Tibial nerve (tissue), 4 donors: Measurements from ENCODE around the gene SMU1. TPM values are rescaled to one million over a fixed set of nuclear protein-coding genes. Genes with fewer than 3 reads are reported as not detected.

Source experiments
- DNase-seq, 2 donors: peaks; one replicate each; pipeline ENCODE4 v3.0.0-alpha.2; 2019; ENCODE audit warnings: low spot score in 2 of 2
- H3K27ac ChIP-seq, 4 donors: fragments of 200-600 bp; sonication (generic) in 3 of 4; one replicate each; pipeline ENCODE4 v1.5.1; 2017 to 2019; ENCODE audit warnings: mild to moderate bottlenecking in 1 of 4
- H3K27me3 ChIP-seq, 2 donors: fragments of 200-600 bp; sonication (generic) in 1 of 2; one replicate each; pipeline versions ENCODE4 v1.5.1 to v1.6.0; 2017 to 2019
- H3K36me3 ChIP-seq, 3 donors: fragments of 200-600 bp; sonication (generic); one replicate each; pipeline ENCODE4 v1.5.1; 2018 to 2019
- H3K4me1 ChIP-seq, 4 donors: fragments of 200-600 bp; sonication (generic) in 3 of 4; one replicate each; pipeline ENCODE4 v1.5.1; 2017 to 2019
- H3K4me3 ChIP-seq, 4 donors: fragments of 200-600 bp; sonication (generic) in 3 of 4; one replicate each; pipeline ENCODE4 v1.5.1; 2017 to 2019; ENCODE audit warnings: mild to moderate bottlenecking in 1 of 4, moderate library complexity in 1 of 4
- H3K9me3 ChIP-seq, 4 donors: fragments of 200-600 bp; sonication (generic) in 3 of 4; one replicate each; pipeline ENCODE4 v1.5.1; 2017 to 2019
- EP300 ChIP-seq, 2 donors: sonication (generic); formaldehyde crosslinking; IDR thresholded peaks; one replicate each; pipeline ENCODE4 v1.6.1; 2017; ENCODE audit warnings: antibody characterized with exemption in 2 of 2, mild to moderate bottlenecking in 1 of 2
- POLR2A ChIP-seq, 2 donors: fragments of 450-650 bp; IDR thresholded peaks; one replicate each; pipeline ENCODE4 v1.6.1; 2017; ENCODE audit warnings: antibody characterized with exemption in 2 of 2, mild to moderate bottlenecking in 2 of 2, moderate library complexity in 2 of 2
- WGBS, 2 donors: methylation state at CpG; one replicate each; pipeline ENCODE4 v1.1.5; 2018; 5-methylcytosine and 5-hydroxymethylcytosine counted together
- total RNA-seq, 4 donors: library from RNA; depleted of rRNA; stranded (reverse); fragments of >200 nt; gene quantifications; one replicate each; pipeline ENCODE4 v1.1.0, GENCODE V29; 2016
- TF ChIP-seq, protein P1 (sequence below), 5 experiments: fragments of 200-600 bp in 3 of 5; fragments of 450-650 bp in 2 of 5; sonication (generic) in 3 of 5; IDR thresholded peaks; one replicate each; pipeline ENCODE4 v1.5.1; 2016 to 2019; ENCODE audit warnings: antibody characterized with exemption in 5 of 5, mild to moderate bottlenecking in 3 of 5, moderate library complexity in 2 of 5

SMU1 gene
- total RNA-seq, 4 donors from 2014 or later, result 15.1 to 19.9 (median 16.8) TPM

DNA sequence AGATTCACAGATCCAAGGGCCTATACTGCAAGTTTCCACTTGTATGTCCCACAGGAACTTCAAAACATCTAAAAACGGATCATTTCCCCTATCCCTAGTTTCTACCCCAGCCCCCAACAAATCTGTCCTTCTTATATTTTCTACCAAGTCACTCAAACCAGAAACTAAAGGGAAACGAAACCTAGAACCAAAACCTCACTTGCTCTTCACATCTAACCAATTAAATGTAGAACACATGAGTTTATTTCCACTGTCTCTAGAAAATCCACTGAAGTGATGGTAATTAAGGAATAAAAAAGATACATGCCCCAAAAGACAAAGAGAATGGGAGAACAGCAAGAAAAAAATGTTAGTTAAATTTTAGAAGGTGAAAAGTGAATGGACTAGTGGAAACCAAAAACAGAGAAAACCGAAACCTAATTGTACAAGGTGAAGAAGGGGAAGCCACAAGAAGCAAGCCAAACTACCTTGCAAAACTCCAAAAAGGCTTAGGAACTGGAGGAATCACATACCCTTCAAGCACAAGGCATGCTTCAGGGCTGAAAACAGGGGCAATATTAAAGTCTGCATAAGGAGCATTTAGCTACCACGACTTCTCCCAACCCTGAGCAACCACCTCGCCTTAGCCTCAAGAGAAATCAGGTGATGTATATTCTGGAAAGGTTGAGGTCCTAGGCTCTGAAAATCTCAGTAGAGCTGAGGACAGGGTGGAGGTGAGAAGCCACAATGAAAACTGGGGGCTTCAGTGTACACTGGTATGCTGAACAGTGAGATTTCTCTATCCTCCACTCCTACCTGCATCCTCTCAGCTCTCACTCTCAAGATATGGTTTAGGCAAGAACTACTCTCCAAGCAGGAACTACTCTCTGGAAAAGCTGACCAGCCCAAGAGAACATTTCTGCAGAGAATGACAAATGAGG, 11.1 kb downstream of the SMU1 start:
- Histone ChIP-seq H3K27ac (no peak overlapping the region), H3K4me1 (peaks cover 0 to 16% (median 0%) of the 10 kb centered on the region in 4 donors), H3K27me3 (no peaks in the 10 kb centered on the region), H3K36me3 (peaks cover 0 to 90% (median 12%) of the 10 kb centered on the region in 3 donors), H3K9me3 (no peaks in the 10 kb centered on the region), H3K4me3 (no peak overlapping the region)
- DNase-seq, result no peak
- 80 to 87% methylated on average over 5 of the region's 5 CpGs for WGBS, 2 donors
- TF ChIP-seq EP300 (IDR thresholded peaks at IDR 0.05) (no peak), POLR2A (IDR thresholded peaks at IDR 0.05) (no peak)
- TF ChIP-seq, protein P1, sequence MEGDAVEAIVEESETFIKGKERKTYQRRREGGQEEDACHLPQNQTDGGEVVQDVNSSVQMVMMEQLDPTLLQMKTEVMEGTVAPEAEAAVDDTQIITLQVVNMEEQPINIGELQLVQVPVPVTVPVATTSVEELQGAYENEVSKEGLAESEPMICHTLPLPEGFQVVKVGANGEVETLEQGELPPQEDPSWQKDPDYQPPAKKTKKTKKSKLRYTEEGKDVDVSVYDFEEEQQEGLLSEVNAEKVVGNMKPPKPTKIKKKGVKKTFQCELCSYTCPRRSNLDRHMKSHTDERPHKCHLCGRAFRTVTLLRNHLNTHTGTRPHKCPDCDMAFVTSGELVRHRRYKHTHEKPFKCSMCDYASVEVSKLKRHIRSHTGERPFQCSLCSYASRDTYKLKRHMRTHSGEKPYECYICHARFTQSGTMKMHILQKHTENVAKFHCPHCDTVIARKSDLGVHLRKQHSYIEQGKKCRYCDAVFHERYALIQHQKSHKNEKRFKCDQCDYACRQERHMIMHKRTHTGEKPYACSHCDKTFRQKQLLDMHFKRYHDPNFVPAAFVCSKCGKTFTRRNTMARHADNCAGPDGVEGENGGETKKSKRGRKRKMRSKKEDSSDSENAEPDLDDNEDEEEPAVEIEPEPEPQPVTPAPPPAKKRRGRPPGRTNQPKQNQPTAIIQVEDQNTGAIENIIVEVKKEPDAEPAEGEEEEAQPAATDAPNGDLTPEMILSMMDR (IDR thresholded peaks at IDR 0.05), result no peak

DNA sequence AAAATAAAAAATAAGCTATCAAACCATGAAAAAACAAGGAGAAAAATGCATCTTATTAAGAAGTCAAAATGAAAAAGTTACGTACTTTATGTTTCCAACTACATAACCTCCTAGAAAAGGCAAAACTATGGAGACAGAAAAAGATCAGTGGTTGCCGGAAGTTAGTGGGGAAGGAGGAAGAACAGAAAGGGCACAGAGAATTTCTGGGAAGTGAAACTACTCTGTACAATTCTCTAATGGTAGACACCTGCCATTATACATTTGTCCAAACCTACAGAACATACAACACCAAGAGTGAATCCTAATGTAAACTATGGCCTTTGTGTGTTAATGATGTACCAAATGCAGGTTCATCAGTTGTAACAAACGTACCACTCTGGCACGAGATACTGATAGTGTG, 25.3 kb downstream of the SMU1 start:
- no peak for DNase-seq
- H3K4me1 ChIP-seq, result no peaks in the 10 kb centered on the region
- WGBS, 2 donors, result 87 to 88% methylated on average over 4 of the region's 4 CpGs
- H3K9me3 ChIP-seq, result no peaks in the 10 kb centered on the region
- peaks cover 0 to 90% (median 6%) of the 10 kb centered on the region in 3 donors for H3K36me3 ChIP-seq
- H3K4me3 ChIP-seq, result no peak overlapping the region
- no peak overlapping the region for H3K27ac ChIP-seq
- no peaks in the 10 kb centered on the region for H3K27me3 ChIP-seq
- TF ChIP-seq EP300 (IDR thresholded peaks at IDR 0.05) (no peak), POLR2A (IDR thresholded peaks at IDR 0.05) (no peak)
- TF ChIP-seq, protein P1 (IDR thresholded peaks at IDR 0.05), result no peak

DNA sequence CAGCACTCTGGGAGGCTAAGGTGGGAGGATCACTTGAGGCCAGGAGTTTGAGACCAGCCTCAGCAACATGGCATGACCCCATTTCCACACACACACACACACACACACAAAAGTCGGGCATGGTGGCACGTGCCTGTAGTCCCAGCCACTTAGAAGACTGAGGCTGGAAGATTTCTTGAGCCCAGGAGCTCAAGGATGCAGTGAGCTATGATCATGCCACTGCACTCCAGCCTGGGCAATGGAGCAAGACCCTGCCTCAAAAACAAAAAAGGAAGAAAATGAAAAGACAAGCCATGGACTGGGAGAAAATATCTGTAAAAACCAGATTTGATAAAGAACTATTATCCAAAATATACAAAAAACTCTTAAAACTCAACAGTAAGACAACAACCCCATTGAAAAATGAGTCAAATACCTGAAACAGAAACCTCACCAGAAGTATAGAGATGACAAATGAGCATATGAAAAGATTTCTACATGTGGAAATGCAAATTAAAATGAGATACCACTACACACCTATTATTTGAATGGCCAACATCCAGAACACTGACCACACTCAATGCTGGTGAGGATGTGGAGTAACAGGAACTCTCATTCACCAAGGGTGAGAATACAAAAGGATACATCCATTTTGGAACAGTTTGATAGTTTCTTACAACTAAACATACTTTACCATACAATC, 26.7 kb downstream of the SMU1 start:
- Histone ChIP-seq H3K27me3 (no peaks in the 10 kb centered on the region), H3K4me3 (no peak overlapping the region), H3K9me3 (no peaks in the 10 kb centered on the region), H3K36me3 (peaks cover 0 to 86% (median 3%) of the 10 kb centered on the region in 3 donors), H3K4me1 (peaks cover 0 to under 1% (median 0%) of the 10 kb centered on the region in 4 donors), H3K27ac (no peak overlapping the region)
- no peak for TF ChIP-seq POLR2A (IDR thresholded peaks at IDR 0.05)
- TF ChIP-seq, protein P1 (IDR thresholded peaks at IDR 0.05), result no peak
- no peak for TF ChIP-seq EP300 (IDR thresholded peaks at IDR 0.05)
- no peak for DNase-seq
- WGBS, 2 donors, result 87% methylated on average over 2 of the region's 2 CpGs

DNA sequence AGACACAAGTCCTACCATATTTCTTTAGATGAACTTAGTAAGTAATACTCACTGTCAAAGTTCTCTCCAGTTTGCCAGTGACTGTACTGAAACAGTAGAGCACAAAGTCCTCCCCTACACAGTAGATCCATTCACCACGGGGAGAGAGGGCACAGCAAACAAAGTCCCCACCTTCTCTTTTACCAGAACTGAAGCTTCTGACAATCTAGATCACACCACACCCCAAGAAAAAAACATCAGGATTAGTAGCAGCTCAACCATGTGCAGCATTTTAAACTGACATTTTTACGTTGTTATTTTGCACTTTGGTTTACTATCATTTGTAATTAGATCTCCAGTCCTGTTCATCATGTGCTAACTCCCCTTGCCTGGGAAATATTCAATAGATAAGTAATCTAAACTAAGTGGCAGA, 28.4 kb downstream of the SMU1 start:
- H3K27ac ChIP-seq, result no peak overlapping the region
- TF ChIP-seq POLR2A (IDR thresholded peaks at IDR 0.05), result no peak
- TF ChIP-seq EP300 (IDR thresholded peaks at IDR 0.05), result no peak
- TF ChIP-seq, protein P1 (IDR thresholded peaks at IDR 0.05), result no peak
- DNase-seq, result no peak
- H3K9me3 ChIP-seq, result no peaks in the 10 kb centered on the region
- 65 to 74% methylated on average over 2 of the region's 2 CpGs for WGBS, 2 donors
- H3K36me3 ChIP-seq, result peaks cover 0 to 68% (median 0%) of the 10 kb centered on the region in 3 donors
- peaks cover 0 to 14% (median 0%) of the 10 kb centered on the region in 4 donors for H3K4me1 ChIP-seq
- H3K4me3 ChIP-seq, result no peak overlapping the region
- no peaks in the 10 kb centered on the region for H3K27me3 ChIP-seq

DNA sequence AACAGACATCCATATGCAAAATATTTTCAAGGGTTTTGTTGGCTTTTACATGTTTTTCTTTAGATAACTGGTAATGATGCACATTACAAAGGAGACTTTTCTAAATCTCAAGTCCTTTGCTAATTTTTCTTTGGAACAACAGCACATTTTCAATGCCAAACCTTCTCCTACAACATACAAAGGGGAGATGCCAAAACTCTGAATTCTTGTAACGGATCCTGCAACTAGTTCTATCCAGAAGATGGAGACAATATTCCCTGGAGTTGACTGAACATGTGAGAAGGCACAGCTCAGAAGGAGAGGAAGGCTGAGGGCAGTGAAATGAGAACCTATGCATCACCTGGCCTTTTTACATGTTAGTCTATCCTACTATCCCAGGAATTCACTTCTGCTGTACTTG, 30.4 kb downstream of the SMU1 start:
- no peak for TF ChIP-seq POLR2A (IDR thresholded peaks at IDR 0.05)
- TF ChIP-seq EP300 (IDR thresholded peaks at IDR 0.05), result no peak
- TF ChIP-seq, protein P1 (IDR thresholded peaks at IDR 0.05), result no peak
- Histone ChIP-seq H3K4me1 (peaks cover 0 to 22% (median 0%) of the 10 kb centered on the region in 4 donors), H3K27me3 (no peaks in the 10 kb centered on the region), H3K9me3 (no peaks in the 10 kb centered on the region), H3K27ac (no peak overlapping the region), H3K4me3 (no peak overlapping the region), H3K36me3 (peaks cover 0 to 49% (median 0%) of the 10 kb centered on the region in 3 donors)
- DNase-seq, result no peak
- 65 to 90% methylated on average over 1 of the region's 1 CpG for WGBS, 2 donors
